ENCODE measurements around the gene TECTA.
A peak's percentile ranks its signal among the peaks of the same experiment; 100 is the strongest.
"Not testable (repeated sequence)": the region's sequence is repeated elsewhere in the genome, so short reads cannot be mapped to it uniquely, and the experiment has no call there.

Gene TECTA

DNA sequence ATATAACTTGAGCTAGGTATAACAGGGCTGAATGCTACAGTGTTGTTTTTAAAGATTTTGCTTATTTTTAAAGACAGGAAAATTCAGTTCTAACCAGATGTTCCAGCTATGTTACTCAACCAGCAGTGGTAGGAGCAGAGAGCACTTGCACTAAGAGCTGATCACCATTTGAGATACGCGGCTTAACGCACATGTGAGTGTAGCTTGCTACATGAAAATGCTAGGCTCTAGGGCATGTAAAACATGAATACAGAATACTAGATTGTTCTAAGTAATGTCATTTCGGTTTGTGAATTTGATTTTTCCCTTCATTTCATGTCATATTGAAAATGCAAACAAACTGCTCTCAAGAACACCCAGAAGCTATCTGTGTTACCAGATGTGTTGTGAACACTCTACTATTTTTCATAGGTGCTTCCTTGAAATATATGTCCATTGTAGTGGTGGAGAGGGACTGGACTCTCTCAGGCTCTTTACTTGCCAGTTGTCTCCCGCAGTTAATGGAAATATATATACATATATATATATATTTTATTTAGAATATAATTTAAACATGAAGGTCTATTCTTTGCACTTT is 10.8 kb upstream of the TECTA start:
- no peak for FAIRE-seq

DNA sequence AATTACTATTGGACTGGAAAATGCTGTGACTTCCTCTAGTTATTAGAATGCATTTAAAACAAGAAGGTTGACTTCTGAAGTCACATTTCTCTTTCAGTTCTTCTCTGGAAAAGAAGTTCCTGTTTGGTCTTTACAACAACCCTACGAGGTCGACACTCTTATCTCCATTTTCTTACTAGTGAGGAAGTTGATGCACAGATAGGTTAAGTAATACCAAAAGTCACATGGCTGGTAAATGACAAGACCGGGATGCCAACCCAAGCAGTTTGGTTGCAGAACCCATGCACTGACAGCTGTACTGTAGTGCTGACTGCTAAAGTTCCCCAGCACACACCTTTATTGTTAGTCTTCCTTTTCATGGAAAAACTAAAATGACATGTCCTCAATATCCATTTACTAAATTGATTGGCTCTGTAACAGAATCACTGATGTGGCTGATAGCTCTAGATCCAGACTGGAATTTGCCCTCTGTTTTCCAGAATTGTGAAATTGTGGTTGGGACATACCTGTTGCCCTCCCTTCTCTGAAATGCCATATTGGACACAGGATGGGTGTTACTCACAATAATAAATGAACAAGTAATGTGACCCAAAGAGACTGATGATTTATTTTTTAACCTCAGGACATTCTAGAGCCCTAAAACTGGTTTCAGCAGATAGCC is 9.4 kb upstream of the TECTA start:
- FAIRE-seq: no peak

More for the DNA sequence above, 10.8 kb upstream of the TECTA start:
- DNase-seq (ENCODE audit: low spot score): no peak

DNA sequence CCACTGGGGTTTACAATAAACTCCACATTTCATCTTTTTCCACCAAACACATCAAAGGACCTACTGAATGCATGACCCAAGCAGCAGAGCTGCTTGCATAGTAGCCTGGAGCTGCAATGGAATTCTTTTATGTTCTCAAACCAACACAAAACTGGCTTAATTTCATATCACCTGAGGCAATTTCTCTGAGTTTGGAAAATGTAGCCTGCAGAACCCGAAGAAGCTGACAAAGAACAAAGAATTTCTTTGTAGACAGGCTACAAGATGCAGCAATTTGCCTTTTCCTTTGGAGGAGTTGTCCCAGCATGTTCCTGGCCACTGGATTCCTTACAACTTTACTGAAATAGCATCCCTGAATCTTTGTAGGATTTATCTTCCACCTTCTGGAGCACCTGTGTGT is 5.5 kb upstream of the TECTA start:
- DNase-seq (ENCODE audit: low spot score) (no peak), FAIRE-seq (no peak)

More for the DNA sequence above, 9.4 kb upstream of the TECTA start:
- DNase-seq (ENCODE audit: low spot score): no peak

DNA sequence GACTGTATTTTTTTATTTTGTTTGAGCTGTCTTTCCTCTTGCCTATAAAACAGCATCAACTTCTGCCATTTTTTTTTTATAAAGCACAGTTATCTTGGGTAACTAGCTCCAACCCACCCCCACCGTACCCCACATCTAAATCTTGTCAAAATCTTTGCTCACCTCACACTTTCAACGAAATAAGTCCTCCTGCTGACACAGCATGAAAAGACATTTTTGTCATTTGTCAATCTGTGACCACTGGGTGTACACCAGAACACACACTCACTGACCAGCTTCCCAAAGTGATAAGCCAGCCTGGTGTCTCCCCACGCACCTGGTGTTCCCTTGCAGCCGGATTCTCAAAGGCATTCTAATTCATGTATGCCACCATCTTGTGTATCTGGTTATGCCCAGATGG is 1.7 kb upstream of the TECTA start:
- FAIRE-seq (no peak), DNase-seq (ENCODE audit: low spot score) (no peak)

DNA sequence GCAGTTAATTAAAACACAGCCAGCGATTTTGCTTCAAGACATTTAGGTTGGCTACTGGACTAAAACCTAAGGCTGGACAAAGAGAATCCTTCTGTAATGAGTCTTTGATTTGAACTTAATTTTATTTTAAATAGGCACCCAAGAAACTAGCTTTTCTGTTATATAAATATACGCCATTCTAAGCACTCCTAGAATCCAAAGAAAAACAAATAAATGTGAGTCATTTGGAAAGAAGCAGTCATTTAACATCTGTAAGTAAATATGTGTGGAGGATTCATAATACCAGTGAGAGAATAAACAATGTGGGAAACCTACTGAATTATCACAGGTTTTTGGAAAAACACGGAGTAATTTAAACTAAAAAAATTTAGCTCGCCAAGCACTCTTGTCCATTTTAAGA is 1.2 kb upstream of the TECTA start:
- DNase-seq (ENCODE audit: low spot score) (no peak), FAIRE-seq (no peak)

DNA sequence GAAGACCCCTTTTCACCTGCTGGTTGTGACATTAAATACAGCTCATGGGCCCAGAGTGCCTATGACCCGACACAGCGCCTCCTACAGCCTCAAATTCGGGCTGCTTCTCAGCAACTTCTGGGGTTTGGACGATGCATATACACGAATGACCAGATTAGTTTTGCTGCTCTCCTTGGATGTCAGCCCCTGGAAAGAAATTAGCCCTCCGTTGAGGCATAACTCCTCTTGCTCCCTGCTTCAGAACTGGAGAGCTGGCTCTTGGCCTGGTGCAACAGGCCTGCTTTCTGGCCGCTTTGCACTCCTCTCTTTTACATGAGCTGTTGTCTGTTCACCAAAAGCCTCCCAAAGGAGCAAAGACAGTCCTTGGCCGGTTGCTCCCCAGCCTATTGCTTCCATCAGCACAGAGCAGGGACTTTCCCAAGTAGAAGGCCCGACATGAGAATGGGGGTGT is 3.3 kb downstream of the TECTA start:
- FAIRE-seq (no peak), DNase-seq (ENCODE audit: low spot score) (no peak)

DNA sequence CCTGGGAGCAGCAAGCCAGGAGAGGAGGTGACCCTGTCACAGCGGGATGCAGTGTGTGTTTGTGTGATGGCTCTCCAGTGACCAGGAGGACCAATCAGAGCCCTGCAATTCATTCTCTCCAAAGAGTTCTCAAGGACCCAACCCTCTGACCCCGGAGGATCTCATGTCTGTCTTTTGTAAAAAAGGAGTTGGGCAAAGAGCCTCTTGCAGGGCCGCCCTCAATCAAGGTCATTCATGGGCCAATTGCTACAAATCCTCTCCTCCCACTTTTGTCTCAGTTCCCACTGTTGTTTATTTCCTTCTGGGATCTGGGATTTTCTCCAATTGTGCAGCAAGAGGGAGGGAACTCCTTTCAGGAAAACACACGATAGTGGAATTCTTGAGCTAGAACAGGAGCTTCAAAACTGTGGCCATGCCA is 4.0 kb downstream of the TECTA start:
- FAIRE-seq (no peak), DNase-seq (ENCODE audit: low spot score) (no peak)

DNA sequence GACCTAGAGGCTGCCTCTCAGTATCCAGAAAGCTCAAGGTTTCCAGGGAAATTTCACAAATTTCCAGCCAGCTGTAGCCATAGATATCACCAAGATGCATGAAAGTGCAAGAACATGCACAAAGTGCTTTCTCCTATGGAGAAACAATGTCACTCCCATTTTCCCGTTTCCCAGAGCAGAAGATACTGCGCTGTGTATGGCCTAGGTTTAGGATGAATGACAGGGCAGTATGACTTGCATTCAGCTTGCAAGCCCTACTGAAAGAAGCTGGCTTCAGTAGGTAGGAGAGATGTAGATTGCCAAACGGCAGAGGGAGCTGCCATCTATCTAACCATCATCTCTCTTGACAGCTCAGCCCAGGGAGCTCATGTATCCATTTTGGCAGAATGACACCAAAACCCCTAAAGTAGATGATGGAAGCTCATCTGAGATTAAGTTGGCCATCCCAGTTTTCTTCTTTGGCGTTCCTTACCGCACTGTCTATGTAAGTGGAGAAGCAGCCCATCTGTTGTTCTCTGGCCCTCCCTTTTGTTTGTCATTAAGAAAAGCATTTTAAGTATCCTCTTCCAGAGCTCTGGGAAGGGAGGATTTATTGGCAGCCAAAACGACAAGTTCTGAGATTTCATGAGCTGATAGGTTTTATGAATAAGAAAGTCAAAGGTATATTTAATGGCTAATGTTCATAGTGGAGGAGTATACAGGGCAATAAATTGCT is 4.6 kb downstream of the TECTA start:
- no peak for DNase-seq (ENCODE audit: low spot score)
- no peak for FAIRE-seq

DNA sequence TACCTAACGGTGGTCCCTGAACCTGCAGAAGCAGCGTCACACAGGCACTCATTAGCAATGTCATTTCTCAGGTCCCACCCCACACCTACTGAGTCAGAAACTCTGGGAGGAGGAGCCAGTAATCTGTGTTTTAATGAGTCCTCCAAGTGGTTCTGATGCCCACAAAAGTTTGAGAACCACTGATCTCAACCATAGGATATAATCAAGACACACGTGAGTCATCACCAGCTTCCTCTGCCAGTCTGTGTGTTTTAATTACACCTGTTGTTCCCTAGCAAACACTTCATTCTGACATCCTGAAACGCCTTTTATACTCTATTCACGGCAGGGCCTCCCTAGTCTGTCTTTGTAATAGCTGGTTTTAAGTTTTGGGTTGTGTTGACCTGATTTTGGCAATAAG is 5.8 kb downstream of the TECTA start:
- no peak for DNase-seq (ENCODE audit: low spot score)
- no peak for FAIRE-seq

DNA sequence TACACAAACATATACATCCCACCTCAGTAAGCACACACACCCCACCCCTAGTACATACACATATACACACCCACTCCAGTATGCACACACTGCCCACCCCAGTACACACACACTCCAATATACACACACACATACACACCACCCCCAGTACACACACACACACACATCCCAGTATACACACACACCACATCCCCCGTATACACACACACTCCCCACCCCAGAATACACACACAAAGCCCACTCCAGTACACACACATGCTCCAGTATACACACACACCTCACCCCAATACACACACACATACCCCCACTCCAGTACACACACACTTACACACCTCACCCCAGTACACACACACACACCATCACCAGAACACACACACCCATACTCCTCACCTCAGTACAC is 7.4 kb downstream of the TECTA start:
- FAIRE-seq: no peak

DNA sequence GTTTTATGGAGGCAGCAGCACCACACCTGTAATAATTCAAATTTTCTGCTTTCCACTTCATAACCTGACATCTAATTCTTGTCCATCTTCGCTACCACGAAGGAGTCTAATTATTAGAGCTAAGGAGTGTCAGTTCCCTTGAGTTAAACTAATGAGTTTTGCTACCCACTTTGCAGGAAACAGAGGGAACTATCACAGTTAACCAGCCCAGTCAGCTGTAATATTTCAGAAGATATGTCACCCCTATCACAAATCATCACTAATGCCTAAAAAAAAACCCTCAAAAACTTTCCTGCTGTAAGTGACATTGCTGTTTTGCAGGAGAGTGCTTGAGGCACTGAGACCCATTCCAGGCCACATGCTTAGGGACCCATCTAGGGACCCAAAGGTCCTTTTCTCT is 8.4 kb downstream of the TECTA start:
- FAIRE-seq (no peak), DNase-seq (ENCODE audit: low spot score) (no peak)

More for the DNA sequence above, 7.4 kb downstream of the TECTA start:
- DNase-seq (ENCODE audit: low spot score): no peak

DNA sequence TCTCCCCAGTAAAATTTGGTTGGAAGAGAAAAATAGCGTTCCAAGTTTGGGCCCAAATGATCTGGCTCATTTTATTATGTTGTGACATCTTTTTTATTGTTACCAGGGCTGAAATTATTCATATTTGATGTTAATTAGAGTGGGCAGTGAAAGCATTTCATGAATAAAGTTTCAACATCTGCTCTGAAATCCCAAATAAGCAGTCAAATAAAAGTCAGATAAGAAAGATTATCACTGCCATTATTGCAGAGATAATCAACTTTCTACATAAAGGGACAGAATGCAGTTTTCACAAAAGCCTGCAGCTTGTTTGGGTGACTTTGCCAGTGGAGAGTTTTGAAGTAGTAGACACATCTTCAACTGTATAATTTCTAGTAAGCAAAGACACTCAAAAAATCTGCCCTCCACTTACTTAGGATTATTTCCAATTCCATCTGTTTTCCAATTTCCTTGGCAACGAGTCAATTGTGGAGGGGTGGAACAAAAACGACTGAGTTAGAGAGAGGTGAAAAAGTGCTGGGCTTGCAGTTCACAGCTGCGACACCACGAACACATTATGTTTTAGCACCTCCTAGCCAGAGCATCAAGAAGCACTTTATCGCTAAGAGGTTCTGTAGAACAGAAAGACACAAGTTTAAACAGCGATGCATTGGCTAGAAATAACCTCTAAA is 9.0 kb downstream of the TECTA start:
- FAIRE-seq (no peak), DNase-seq (ENCODE audit: low spot score) (no peak)

DNA sequence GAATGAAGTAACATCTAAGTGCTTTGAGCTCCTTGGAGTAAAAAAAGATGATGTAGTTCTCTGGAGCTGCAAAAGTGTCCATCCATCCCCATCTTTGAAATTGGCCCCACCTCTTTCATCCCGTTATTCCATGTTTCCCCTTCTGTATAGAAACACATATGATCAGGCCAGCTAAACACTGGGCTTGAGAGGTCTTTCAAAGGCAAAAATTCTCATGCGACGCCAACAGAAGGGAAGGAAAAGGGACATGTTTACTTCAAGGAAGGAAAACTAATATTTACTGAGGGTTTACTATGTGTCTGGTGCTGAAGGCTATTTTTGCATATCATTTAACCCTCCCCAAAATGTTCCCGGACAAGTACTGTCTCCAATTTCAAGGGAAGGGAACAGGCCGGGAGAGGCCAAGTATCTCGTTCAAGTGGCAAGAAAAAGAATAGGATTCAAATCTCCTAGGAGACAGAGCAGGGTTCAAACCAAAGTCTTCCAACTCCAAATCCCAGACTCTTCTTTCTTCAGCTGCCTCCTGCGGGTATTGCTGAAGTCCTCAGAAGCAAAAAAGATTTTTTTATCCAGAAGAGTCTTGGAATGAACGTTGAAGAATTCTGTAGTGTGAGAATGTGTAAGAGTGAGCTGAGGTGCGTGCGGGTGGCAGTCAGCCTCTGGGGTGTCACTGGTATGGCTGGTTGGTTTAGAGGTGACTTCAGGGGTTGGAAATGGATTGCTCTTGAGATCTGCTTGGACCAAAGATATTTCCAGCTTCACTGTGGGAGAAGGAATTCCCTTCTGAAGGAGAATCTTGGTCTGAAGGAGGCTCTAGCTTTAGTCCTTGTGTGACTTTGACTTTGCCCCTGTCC is 10.1 kb downstream of the TECTA start:
- no peak for FAIRE-seq
- DNase-seq (ENCODE audit: low spot score): no peak

DNA sequence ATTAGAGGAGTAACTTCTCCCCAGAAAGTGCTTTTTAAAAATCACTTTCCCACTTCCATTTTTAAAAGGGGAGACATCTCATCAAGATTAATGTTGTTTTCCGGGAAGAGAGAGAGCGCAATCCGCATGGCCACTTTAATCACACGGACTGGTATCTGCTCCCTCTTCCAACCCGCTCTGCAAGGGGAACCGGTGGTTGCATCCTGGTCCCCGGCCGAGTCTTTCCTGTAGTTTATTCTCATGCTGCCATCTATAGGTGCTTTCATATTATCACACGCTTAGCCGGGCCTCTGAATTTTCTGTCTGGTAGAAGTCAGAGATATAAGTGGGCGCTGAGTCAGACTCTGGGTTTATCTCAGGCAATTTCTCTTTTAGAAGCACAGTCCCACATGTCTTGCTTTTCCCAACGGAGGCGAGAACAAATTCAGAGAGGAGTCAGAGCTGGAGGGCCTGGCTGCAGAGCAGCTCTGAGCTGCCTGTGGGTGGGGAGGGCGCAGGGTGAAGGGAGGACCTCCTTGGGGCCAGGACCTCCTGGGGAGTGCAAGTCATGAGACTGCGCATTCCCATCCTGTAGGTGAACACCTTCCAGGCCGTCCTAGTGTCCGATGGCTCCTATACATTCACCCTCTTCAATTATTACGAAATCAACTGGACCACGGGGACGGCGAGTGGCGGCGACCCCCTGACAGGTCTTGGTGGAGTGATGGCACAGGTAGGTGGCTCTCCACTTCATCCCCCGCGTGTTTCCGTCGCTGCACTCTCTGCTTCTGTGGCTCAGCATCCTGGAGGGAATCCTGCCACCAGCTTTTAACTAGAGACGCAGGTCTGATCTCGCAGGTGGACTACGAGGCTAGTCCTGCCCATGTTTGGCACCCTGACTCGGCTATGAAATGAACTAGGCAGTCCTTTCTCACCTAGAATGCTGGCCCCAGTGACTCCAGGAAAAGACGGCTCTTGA is 11.7 kb downstream of the TECTA start:
- peak; percentile 49 for DNase-seq (ENCODE audit: low spot score)
- FAIRE-seq: no peak

DNA sequence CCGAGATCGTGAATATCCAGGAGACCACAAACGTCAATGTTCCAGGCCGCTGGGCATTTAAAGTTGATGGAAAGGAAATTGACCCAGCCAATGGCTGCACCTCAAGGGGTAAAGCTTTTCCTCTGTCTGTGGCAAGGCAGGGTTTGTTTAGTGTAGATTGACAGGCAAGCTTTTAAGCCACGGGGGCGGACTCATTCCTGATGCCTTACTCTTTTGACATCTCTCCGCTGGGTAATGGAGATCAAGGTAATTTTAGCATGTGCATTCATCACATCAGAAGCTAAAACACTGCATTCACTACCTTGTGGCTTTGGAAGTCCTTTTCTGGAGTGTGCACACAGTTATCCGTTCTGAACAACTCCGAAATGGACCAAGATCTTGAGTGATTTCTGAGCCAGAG is 12.6 kb downstream of the TECTA start:
- DNase-seq (ENCODE audit: low spot score): no peak

DNA sequence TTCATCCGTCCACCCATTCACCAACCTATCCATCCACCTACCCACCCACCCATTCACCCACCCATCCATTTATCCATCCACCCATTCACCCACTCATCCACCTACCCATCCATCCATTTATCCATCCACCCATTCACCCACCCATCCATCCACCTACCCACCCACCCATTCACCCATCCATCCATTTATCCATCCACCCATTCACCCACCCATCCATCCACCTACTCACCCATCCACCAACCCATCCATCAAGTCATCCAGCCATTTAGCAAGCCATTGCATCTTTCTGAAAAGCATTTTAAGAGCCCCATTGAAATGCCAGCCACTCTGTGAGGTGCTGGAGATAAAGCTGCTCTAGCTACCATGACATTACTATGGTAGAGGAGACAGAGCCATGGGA is 14.0 kb downstream of the TECTA start:
- DNase-seq (ENCODE audit: low spot score); FAIRE-seq: not testable (repeated sequence)

More for the DNA sequence above, 12.6 kb downstream of the TECTA start:
- no peak for FAIRE-seq

DNA sequence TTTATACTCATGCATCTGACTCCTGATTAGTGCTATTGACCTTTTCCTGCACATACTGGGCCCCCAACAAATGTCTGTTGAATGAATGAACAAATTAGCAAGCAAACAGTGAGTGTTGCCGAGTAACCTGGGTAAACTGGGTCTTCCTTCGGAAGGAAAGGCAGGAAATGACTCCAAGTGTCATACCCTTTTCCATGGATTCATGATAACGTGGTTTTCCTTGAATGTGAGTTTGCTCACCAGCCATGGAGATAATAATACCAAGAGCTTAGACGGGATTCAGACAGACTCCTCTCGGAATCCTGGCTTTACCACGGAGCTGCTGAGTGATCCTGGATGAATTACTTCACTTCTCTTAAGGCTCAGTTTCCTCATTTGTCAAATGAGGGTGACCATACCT is 16.7 kb downstream of the TECTA start:
- FAIRE-seq (no peak), DNase-seq (ENCODE audit: low spot score) (no peak)

DNA sequence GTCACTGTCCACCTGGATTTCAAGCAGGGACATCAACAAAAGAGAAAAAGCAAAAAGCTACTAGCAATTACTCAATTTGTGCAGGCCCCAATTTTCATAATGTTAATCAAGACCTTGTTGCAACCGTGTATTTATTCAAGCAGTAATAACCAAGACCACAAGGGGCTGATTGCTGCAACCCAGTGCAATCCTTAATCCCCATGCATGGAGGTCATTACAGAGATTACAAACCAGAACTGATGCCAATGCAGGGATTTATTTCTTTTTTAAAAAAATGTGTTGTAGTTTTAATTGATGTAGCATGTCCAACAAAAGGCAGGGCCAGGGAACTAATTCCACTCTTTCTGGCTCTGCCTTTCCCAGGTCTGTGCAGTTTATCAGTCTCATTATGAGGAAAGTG is 18.4 kb downstream of the TECTA start:
- DNase-seq (ENCODE audit: low spot score) (no peak), FAIRE-seq (no peak)

DNA sequence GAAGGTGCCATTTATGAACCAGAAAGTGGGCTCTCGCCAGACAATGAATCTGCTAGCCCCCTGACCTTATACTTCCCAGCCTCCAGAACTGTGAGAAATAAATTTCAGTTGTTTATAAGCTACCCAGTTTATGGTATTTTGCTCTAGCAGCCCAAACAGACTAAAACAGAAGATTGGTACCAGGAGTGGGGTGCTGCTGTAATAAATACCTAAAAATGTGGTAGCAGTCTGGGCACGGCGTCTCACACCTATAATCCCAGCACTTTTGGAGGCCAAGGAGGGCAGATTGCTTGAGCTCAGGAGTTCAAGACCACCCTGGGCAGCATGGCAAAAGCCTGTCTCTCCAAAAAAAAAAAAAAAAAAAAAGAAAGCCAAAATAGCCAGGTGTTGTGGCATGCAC is 21.3 kb downstream of the TECTA start:
- no peak for DNase-seq (ENCODE audit: low spot score)
- FAIRE-seq: no peak

DNA sequence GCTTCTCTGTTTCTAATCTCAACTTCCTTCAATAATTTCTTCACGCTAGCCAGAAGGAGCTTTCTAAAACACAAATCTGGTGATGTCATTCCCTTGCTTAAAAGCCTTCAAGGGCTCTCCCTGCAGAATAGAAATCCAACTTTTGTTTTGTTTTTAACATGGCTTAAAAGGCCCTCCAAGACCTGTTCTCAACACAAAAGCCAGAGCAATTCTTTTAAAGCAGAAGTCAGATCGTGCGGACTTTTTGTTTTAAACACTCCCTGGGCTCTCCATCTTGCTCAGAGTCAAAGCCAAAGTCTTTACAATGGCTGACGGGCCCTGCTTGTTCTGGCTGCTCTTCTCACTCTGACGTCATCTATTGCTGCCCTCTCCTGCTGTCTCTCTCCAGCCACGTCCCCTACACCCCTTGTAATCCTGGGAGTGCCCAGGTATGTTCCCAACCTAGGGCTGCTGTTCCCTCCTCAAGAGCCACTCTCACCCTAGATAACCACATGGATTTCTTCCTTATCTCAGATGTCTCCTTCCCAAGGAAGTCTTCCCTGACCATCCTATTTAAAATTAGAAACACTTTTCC is 22.5 kb downstream of the TECTA start:
- DNase-seq (ENCODE audit: low spot score) (no peak), FAIRE-seq (no peak)
